Aorta (tissue), 5 donors: ENCODE measurements around the gene LCE1D. TPM values are rescaled to one million over a fixed set of nuclear protein-coding genes. Genes with fewer than 3 reads are reported as not detected.

Experiments used
- ATAC-seq: fragments of 200-7000 bp; cut with Tn5 transposase; one replicate; pipeline ENCODE4 v1.9.1; 2022; ENCODE audit warnings: moderate library complexity; ENCODE audit not compliant: low FRiP score
- DNase-seq, 2 donors: peaks; one replicate each; pipeline ENCODE4 v3.0.0-alpha.2; 2020
- H3K27ac ChIP-seq, 2 donors: one replicate each; pipeline ENCODE4 v1.5.1; 2013; ENCODE audit warnings: low read length in 2 of 2, mild to moderate bottlenecking in 2 of 2, moderate library complexity in 2 of 2, control low read depth in 1 of 2, inconsistent platforms in 1 of 2, low read depth in 1 of 2
- H3K27me3 ChIP-seq, 2 donors: one replicate each; pipeline ENCODE4 v1.6.1; 2013; ENCODE audit warnings: control low read depth in 1 of 2, low read length in 1 of 2, mild to moderate bottlenecking in 1 of 2, moderate library complexity in 1 of 2; ENCODE audit not compliant: insufficient read depth in 2 of 2, control insufficient read depth in 1 of 2
- H3K36me3 ChIP-seq, 2 donors: one replicate each; pipeline ENCODE4 v1.6.1; 2013; ENCODE audit warnings: control low read depth in 1 of 2, low read length in 1 of 2, mild to moderate bottlenecking in 1 of 2; ENCODE audit not compliant: insufficient read depth in 2 of 2, control insufficient read depth in 1 of 2
- H3K4me1 ChIP-seq, 2 donors: one replicate each; pipeline ENCODE4 v1.6.1; 2013; ENCODE audit warnings: low read length in 2 of 2, control low read depth in 1 of 2, mild to moderate bottlenecking in 1 of 2, moderate library complexity in 1 of 2; ENCODE audit not compliant: insufficient read depth in 2 of 2, control insufficient read depth in 1 of 2
- H3K4me3 ChIP-seq, 2 donors: one replicate each; pipeline ENCODE4 v1.5.1; 2013; ENCODE audit warnings: low read length in 2 of 2, control low read depth in 1 of 2, mild to moderate bottlenecking in 1 of 2
- H3K9me3 ChIP-seq: one replicate; pipeline ENCODE4 v1.6.1; 2013; ENCODE audit warnings: mild to moderate bottlenecking, low read length; ENCODE audit not compliant: control insufficient read depth
- WGBS, 2 donors: extraction: QIAGEN DNeasy Blood & Tissue Kit; methylation state at CpG; one replicate each; pipeline ENCODE4 v1.1.7; 2013; 5-methylcytosine and 5-hydroxymethylcytosine counted together
- intact Hi-C, 2 donors: fragments of 100-400 bp; cut with DNase I; formaldehyde crosslinking; loops; one replicate each; pipeline versions ENCODE4 v1.14.2 to v1.15.0; 2022
- polyA plus RNA-seq, 2 donors: library from polyadenylated mRNA; stranded (reverse); fragments of 200-250 nt; gene quantifications; one replicate each; pipeline ENCODE4 v1.2.3, GENCODE V29; 2013
- total RNA-seq, 2 donors: library from RNA; stranded (reverse); fragmentation: NEBNext Ultra II Directional; extraction: Animal tissue kit (Norgen Biotek cat#: 25700); gene quantifications; one replicate each; pipeline ENCODE4 v1.2.1, GENCODE V29; 2021
- donor health status: healthy with polysubstance abuse.
- donor health status: Bipolar disorder and iron deficiency.
- donor health status: DM: no; HTN: no; CAD: no.
- donor health status: DM: no; HTN: no; CAD: no.
- donor health status: DM: yes; HTN: yes; CAD: no.

LCE1D gene
- total and polyA plus RNA-seq, 4 donors = not detected

DNA sequence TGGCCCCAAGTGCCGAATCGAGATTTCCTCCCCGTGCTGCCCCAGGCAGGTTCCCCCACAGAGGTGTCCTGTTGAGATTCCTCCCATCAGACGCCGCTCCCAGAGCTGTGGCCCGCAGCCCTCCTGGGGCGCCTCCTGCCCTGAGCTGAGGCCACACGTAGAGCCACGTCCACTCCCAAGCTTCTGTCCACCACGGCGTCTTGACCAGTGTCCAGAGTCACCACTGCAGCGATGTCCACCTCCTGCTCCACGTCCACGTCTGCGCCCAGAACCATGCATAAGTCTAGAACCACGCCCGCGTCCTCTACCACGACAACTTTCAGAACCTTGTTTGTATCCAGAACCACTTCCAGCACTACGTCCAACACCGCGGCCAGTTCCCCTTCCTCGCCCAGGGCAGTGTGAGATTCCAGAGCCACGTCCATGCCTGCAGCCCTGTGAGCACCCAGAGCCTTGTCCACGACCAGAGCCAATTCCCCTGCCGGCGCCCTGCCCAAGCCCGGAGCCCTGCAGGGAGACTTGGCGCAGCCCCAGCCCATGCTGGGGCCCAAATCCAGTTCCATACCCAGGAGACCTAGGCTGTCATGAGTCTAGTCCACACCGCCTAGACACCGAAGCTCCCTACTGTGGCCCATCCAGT lies 35.9 kb upstream of the LCE1D start:
- DNase-seq (no peak), ATAC-seq (peak; percentile 13)
- Histone ChIP-seq H3K9me3 (no peaks in the 10 kb centered on the region), H3K36me3 (no peaks in the 10 kb centered on the region), H3K4me3 (no peak overlapping the region), H3K4me1 (no peaks in the 10 kb centered on the region), H3K27ac (no peak overlapping the region), H3K27me3 (no peaks in the 10 kb centered on the region)
- intact Hi-C loops = no loop called here
- WGBS, 2 donors = 88 to 90% methylated on average over 31 of the region's 31 CpGs

DNA sequence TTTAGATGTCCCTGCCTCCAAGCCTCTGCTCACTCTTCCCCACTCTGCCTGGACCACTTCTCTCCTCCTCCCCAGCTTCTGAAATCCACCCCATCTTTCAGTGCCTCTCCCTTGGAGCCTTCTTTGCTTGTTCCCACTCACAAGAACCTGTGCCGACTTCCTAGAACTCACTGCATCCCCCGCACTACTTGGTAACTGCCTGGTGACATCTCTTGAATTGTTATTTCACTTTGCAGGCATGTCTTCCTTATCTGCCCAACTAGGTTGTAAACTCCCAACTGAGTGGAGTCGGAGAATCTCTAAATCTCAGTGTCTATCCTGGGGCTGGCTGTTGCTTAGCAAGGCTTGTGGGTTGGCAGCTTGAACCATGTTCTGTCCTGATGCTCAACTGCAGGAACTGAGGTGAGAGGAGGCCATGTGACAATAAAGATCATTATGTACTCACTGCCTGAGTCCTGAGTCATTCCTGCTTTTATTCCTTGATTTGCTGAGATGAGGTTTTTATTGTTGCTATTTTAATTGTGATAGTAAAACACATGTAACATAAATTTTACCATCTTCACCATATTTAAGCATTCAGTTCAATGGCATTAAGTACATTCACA lies 34.8 kb upstream of the LCE1D start:
- Histone ChIP-seq H3K9me3 (no peaks in the 10 kb centered on the region), H3K4me3 (no peak overlapping the region), H3K27me3 (no peaks in the 10 kb centered on the region), H3K36me3 (no peaks in the 10 kb centered on the region), H3K27ac (no peak overlapping the region), H3K4me1 (no peaks in the 10 kb centered on the region)
- WGBS, 2 donors = 88 to 90% methylated on average over 3 of the region's 3 CpGs
- ATAC-seq (no peak), DNase-seq (no peak)
- intact Hi-C loops = no loop called here

DNA sequence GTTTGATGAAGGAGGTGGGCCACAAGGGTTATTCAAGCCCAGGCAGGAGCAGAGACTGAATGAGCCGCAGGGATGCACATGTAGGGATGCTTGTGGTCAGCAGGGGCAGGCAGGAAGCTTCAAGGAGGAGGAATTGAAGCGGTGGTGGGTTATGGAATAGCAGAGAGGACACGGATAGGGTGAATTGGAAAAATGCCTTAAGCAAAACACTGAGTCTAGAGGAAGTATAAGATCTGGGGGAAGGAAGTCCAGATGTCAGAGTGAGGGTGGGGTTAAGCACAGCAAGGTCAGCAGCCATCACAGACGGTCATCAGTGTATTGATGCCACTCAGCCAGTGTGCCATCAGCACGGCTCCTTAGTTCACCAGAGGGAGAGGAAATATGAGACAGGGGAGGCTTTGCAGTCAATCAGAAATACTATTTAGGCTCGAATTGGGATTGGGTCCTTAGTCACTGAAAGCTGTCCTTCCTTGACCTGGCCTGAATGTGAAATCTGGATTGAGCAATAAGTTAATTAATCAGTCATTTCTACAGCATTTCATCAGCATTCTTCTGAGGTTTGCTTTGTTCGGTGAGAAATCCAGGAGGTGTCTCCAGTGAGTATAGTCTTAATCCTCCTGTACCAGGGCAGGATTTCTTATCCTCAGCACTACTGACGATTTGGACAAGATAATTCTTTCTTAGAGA lies 27.5 kb upstream of the LCE1D start:
- ATAC-seq = no peak
- WGBS, 2 donors = 48 to 54% methylated on average over 8 of the region's 8 CpGs
- no peak for DNase-seq
- Histone ChIP-seq H3K9me3 (no peaks in the 10 kb centered on the region), H3K27ac (no peak overlapping the region), H3K4me3 (no peak overlapping the region), H3K4me1 (no peaks in the 10 kb centered on the region), H3K27me3 (no peaks in the 10 kb centered on the region), H3K36me3 (no peaks in the 10 kb centered on the region)
- intact Hi-C loops = no loop called here

DNA sequence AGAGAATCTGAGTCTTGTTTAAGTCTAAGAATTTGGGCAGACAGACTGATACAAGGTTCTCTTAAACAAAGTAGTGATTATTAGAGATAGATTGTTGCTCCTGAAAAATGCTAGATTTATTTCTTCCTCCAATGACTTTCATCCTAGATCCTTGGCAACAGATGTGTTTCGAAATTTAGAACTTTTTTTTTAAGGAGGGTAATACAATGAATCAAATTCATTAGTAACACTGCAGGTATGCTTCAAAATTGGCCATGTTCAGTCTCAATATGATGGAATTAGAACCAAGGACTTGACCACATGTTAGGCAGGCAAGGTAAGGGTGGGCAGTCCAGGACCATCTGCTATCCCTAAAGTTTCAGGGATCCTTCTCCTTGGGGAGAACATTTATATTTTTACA lies 26.1 kb upstream of the LCE1D start:
- Histone ChIP-seq H3K9me3 (no peaks in the 10 kb centered on the region), H3K4me3 (no peak overlapping the region), H3K4me1 (no peaks in the 10 kb centered on the region), H3K36me3 (no peaks in the 10 kb centered on the region), H3K27me3 (no peaks in the 10 kb centered on the region), H3K27ac (no peak overlapping the region)
- DNase-seq (no peak), ATAC-seq (no peak)
- 64 to 74% methylated on average over 1 of the region's 1 CpG for WGBS, 2 donors
- intact Hi-C loops = no loop called here

DNA sequence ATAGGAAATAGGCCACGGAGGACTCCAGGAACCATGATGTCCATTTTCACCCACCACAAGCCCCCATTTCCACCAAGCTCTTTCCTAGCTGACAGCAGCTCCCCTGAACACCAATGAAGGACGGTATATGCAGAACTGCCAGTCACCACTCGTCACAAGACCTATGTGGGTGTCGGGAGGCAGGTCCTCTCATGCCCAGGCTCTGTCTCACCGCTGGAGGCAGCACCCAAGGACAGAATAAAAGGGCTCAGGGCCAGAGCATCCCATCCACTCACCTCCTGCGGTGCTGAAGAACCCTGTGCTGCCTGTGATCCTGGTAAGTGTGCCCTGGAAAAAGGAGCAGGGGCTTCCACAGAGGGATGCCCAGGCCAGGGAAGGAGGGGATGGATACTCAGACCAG lies 21.6 kb upstream of the LCE1D start, which contains the start of gene LCE1F:
TSS of gene LCE1F (plus strand) at position 266 of the 400 bp plus-strand sequence. CDS start 1,232 bp downstream, outside the sequence.
- intact Hi-C loops = no loop called here
- ATAC-seq (no peak), DNase-seq (no peak)
- Histone ChIP-seq H3K27me3 (no peaks in the 10 kb centered on the region), H3K4me3 (no peak within 1 kb of the TSS), H3K4me1 (no peaks in the 10 kb centered on the region), H3K27ac (no peak within 1 kb of the TSS), H3K9me3 (no peaks in the 10 kb centered on the region), H3K36me3 (no peaks in the 10 kb centered on the region)
- WGBS, 2 donors = 67% methylated on average over 6 of the region's 6 CpGs

DNA sequence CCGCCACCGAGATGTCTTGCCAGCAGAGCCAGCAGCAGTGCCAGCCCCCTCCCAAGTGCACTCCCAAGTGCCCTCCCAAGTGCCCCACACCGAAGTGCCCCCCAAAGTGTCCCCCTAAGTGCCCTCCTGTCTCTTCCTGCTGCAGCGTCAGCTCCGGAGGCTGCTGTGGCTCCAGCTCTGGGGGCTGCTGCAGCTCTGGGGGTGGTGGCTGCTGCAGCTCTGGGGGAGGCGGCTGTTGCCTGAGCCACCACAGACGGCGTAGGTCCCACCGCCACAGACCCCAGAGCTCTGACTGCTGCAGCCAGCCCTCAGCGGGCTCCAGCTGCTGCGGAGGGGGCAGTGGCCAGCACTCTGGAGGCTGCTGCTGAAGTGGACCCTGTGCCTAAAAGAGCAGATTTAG lies 20.2 kb upstream of the LCE1D start:
- Histone ChIP-seq H3K27me3 (no peaks in the 10 kb centered on the region), H3K36me3 (no peaks in the 10 kb centered on the region), H3K9me3 (no peaks in the 10 kb centered on the region), H3K27ac (no peak overlapping the region), H3K4me1 (no peaks in the 10 kb centered on the region), H3K4me3 (no peak overlapping the region)
- WGBS, 2 donors = 78 to 79% methylated on average over 11 of the region's 11 CpGs
- no peak for ATAC-seq
- DNase-seq = no peak
- intact Hi-C loops = no loop called here

DNA sequence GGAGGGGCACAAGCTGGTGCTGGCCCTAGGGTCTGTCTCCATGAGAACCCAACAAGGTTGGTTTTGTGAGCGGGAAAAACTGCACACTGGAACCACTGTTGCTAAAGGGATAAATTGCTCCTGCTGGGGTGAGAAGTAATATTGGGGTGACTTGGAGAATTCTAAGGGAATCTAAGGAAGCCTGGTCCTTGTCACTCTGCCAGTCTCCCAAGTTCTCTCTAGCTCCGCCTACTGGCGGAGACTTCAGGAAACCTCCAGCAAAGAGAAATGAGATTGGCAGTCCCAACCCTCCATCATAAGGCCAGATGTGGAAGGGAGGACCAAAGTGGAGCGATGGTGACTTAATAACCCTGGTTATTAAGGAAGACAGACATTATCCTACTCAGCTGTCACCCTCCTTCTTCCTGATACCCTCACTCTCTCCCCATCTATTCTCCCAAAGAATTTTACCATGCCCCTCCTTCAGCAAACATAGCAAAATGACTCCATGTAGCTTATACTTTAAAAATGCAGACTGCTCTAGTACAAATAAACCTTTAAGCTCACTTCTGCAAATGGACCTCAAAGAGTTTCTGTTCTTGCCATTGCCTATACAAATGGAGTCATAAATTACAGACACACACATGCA lies 18.9 kb upstream of the LCE1D start:
- WGBS, 2 donors = 49 to 69% methylated on average over 4 of the region's 4 CpGs
- Histone ChIP-seq H3K27me3 (no peaks in the 10 kb centered on the region), H3K36me3 (no peaks in the 10 kb centered on the region), H3K4me3 (no peak overlapping the region), H3K4me1 (no peaks in the 10 kb centered on the region), H3K9me3 (no peaks in the 10 kb centered on the region), H3K27ac (no peak overlapping the region)
- no peak for ATAC-seq
- DNase-seq = no peak
- intact Hi-C loops = no loop called here

DNA sequence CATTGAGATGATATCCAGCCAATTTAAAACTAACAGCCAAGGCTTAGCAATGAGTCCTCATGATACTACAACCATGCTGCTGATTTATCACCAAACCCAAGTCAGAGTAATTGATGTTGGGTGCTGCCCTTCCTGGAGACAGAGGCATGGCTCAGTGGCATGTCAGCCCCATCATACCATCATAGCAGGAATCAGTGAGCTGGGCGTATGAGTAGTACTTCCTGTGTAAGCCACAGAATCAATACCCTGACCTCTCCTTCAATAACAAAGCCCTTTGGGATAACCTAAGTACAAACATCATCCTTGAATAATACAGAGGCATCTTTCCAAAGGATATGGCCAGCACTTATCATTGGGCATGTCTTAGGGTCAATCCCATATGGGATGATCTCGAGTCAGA lies 13.4 kb upstream of the LCE1D start:
- H3K36me3 ChIP-seq = no peaks in the 10 kb centered on the region
- ATAC-seq (no peak), DNase-seq (no peak)
- H3K4me1 ChIP-seq = no peaks in the 10 kb centered on the region
- H3K27ac ChIP-seq = no peak overlapping the region
- no peak overlapping the region for H3K4me3 ChIP-seq
- 55 to 66% methylated on average over 2 of the region's 2 CpGs for WGBS, 2 donors
- intact Hi-C loops = no loop called here
- H3K27me3 ChIP-seq = no peaks in the 10 kb centered on the region
- no peaks in the 10 kb centered on the region for H3K9me3 ChIP-seq
